Activated CD8-positive, alpha-beta memory T cell treated with anti-CD3 and anti-CD28 coated beads, Interleukin-2, amount 50 U/mL, for 24 hours (primary cell): ENCODE data around the gene STMN1.
"Not testable (repeated sequence)": the region's sequence is repeated elsewhere in the genome, so short reads cannot be mapped to it uniquely, and the experiment has no call there.

Experiments
- DNase-seq: peaks from one replicate; pipeline ENCODE4 v3.0.0-alpha.2; 2020; ENCODE audit errors: extremely low read depth

Gene STMN1

DNA sequence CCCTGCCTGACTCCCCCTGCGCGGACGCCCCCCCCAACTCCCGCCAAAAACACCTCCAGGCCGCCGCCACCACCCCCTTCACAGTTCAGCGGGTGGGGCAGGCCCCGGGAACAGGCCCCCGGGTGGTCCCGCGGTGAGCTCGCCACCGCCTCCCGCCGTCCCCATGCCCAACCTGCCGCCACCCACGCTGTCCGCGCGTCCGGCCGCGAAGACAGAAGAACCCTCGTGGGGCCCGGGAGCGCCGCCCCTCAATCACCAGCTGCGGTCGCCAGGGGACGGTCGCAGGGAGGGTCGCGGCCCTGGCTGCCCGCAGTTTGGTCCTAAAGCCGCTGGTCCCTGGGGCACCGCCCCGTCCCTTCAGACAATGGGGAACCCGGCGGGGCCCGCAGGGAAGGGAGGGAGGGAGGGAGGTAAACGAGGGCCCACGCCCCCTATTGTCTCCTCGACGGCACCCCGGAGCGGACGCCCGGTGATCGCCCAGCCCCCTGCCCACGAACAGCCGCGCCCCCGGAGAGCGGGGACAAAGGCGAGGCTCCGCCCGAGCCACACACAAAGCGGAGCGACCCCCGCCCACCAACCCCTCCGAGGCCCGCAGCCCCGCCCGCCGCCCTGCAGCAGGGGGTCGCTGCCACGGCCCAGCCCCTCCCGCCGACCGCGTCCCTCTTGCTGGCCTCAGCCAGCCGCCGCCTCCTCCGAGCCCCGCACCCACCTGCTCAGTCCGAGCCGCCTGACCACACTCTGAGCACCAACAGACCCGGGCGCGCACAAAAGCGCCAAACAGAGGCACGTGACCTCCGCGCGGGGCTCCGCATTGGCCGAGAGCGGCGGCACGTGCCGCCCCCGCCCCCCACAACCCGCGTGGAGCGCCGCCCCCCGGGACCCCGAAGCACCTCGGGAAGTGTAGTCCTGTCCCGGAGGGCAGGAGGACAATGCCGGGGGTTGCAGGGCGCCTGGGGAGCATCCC is at the start of gene STMN1:
TSS of gene STMN1 (minus strand) at position 740 of the 964 bp plus-strand sequence. CDS start 1,743 bp downstream, outside the sequence.
- peak; percentile 68 for DNase-seq

DNA sequence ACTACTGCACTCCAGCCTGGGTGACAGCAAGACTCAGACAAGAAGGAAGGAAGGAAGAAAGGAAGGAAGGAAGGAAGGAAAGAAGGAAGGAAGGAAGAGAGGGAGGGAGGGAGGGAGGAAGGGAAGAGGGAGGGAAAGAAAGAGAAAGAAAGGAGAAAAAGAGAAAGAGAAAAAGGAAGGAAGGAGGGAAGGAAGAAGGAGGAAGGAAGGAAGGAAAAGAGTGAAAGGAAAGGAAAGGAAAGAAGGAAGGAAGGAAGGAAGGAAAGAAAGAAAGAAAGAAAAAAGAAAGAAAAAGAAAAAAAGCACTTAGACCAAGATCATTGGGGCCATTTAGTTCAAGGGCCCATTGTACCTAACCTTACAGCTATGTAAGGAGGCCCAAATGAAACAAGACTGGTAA is 49.3 kb upstream of the STMN1 start:
- no peak for DNase-seq

- DNase-seq = no peak
Measured at GRCh38 chr1:25954282-25954938, 48.2 kb upstream of the STMN1 start.

GRCh38 chr1:25952841-25953401 is 46.7 kb upstream of the STMN1 start:
- DNase-seq = no peak

DNA sequence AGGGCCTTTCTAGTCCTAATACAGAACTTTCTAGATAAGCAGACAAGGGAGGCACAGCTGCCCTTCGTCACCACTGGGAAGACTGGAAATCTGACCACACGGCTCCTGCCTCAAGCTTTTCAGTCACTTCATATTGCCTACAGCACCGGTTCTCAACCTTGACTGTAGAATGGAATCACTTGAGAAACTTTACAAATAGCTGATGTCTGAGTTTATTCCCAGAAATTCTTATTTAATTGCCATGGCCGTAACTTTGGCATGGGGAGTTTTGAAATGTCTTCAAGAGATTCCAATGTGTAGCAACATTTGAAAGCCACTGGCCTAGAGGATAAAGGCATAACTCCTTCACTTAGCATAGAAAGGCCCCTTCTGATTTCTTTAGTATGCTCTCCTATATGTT is 42.4 kb upstream of the STMN1 start:
- DNase-seq = no peak

GRCh38 chr1:25947027-25947426 is 40.8 kb upstream of the STMN1 start:
- no peak for DNase-seq

GRCh38 chr1:25945761-25946160 is 39.5 kb upstream of the STMN1 start:
- DNase-seq = no peak

DNA sequence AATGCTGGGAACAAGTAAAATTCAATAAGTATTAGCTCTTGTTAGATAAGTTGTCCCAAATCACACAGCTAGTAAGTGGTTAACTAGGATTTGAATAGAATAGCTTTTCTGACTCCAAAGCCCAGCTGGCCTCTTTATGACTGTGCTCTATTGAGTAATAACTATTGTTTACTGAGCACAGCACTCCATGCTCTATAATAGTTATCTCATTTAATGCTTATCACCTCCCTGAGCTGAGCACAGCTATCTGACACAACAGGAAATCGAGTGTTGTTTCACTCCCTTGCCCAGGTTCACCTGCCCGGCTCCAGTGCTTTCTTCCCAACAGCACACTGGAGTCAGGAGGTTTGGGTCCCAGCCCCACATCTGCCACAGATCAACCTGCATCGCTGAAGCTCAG is 38.8 kb upstream of the STMN1 start:
- no peak for DNase-seq

DNA sequence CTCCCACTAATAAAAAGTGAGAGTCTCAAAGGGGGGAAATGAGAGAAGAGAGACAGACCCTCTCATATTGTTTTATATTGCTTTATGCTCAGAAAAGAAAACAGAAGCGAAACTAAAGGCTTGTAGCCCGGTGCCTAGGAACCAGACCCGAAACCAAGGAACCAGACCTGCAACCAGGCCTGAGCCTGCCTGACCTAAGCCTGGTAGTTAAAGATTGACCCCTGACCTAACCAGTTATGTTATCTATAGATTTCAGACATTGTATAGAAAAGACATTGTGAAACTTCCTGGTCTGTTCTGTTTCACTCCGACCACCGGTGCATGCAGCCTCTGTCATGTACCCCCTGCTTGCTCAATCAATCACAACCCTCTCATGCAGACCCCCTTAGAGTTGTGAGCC is 37.3 kb upstream of the STMN1 start:
- DNase-seq = not testable (repeated sequence)

- no peak for DNase-seq
Measured at GRCh38 chr1:25936947-25937346, 30.7 kb upstream of the STMN1 start.

- DNase-seq = no peak
Measured at GRCh38 chr1:25933479-25934365, 27.5 kb upstream of the STMN1 start.

GRCh38 chr1:25932811-25933400 is 26.7 kb upstream of the STMN1 start:
- DNase-seq = not testable (repeated sequence)

- no peak for DNase-seq
Measured at GRCh38 chr1:25932321-25932720, 26.1 kb upstream of the STMN1 start.

DNA sequence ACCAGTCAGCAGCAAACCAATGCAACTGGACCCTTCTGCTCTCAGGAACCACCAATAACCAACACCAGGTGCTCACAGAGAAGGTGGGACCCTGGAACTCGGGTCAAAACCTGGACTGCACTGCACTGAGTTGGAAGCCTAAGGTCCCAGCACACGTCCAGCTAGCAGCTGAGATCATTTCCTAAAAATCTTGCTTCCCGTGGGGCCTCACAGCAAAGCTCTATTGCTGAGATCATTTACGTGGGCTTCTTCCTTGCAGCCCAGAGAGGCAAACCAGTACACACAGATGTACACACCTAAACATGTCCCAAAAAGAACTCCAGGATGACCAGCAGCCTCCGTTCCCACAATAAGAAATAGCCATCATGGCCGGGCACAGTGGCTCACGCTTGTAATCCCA is 22.8 kb upstream of the STMN1 start:
- no peak for DNase-seq

DNA sequence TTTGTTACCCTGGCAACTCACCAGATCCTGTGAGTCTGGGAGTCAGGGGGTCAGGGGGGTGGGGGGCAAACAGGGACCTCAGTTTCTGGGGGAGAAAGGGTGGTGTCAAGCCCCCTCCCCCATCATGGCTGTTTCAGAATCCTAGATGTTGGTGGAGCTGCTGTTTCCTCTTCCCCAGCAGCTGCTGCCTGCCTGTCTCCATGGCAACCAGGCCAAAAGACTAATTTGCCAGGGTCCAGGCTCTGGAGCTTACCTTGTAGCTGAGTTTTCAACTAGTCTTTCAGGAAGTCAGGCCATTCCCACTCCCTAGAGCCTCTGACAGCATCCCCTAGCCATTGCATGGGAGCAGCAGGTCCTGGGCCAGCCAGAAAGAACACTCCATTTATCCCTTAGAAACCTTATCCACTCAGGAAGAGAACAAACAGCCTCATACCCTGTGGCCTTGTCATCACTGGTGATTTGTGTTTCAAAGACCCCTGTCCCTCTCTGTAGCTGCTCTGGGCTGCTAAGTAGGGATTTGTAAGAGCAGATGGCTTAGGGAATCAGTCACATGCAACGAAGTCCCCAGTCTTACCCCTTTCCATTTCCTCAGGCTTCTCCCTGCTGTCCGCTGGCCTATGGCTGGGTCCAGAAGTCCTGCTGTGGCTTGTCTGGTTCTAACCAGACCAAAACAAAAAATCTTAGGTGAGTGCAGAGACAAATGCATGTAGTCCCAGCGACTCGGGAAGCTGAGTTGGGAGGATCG is 21.5 kb upstream of the STMN1 start:
- no peak for DNase-seq

- DNase-seq = no peak
Measured at GRCh38 chr1:25926731-25927496, 20.7 kb upstream of the STMN1 start.

GRCh38 chr1:25924454-25924853 is 18.2 kb upstream of the STMN1 start:
- DNase-seq = no peak

- no peak for DNase-seq
Measured at GRCh38 chr1:25922971-25923552, 16.8 kb upstream of the STMN1 start.
